GM18951 (cell line): Measurements from ENCODE around the gene ATAD5.
"Not testable (repeated sequence)": the region's sequence is repeated elsewhere in the genome, so short reads cannot be mapped to it uniquely, and the experiment has no call there.

Source experiments
- POLR2A ChIP-seq: IDR thresholded peaks from 4 replicates; pipeline ENCODE4 v1.6.1; 2011; ENCODE audit warnings: mild to moderate bottlenecking; ENCODE audit not compliant: insufficient read length, insufficient read depth; ENCODE audit errors: extremely low read depth
- in situ Hi-C: fragments of 300-500 bp; cut with MboI; formaldehyde crosslinking; loops from one replicate; pipeline ENCODE4 v1.12.0; 2022; ENCODE audit warnings: low sequenced_read_pairs, mixed read lengths, inconsistent platforms; ENCODE audit not compliant: unreplicated experiment

The ATAD5 gene

DNA sequence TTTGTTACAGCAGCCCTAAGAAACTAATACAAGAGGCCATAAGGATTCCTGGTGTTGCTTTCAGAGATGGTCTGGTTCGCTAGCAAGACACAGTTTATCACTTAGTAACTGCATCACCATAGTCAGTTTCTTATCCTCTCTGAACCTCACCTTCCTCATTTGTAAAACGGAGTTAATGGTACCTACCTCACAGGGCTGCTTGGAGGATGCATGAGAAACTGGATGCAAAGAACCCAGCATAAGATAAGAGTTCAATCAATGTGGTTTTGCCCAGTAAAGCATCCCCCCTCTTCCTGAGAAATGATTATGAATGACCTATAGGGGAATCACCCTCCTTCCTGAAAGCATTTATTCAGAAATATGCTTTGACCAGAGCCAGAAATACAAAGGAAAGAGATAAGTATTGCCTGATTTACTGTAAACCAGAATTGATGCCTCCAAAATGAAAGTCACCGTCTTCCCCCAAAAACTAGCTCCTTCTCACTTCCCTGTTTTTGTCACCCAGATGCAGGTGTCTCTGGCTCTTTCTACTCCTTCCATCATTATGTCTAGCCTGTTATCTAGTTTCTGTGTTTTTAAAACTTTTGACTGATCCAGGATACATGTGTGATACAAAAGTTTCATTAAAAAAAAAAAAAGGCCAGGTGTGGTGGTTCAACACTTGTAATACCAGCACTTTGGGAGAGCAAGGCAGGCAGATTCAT is 77.1 kb downstream of the ATAD5 start:
- in situ Hi-C loops, result no loop called here
- no peak for TF ChIP-seq POLR2A

DNA sequence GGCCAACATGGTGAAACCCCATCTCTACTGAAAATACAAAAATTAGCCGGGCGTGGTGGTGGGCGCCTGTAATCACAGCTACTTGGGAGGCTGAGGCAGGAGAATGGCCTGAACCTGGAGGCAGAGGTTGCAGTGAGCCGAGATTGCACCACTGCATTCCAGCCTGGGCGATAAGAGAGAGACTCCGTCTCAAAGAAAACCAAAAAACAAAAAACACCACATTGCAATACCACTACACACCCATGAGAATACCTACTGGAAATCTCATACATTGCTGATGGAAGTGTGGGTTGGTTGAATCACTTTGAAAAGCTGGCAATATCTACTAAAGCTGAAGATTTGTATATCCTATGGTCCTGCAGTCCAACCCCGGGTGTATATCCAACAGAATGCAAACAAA is 78.4 kb downstream of the ATAD5 start:
- in situ Hi-C loops, result not testable (repeated sequence)

DNA sequence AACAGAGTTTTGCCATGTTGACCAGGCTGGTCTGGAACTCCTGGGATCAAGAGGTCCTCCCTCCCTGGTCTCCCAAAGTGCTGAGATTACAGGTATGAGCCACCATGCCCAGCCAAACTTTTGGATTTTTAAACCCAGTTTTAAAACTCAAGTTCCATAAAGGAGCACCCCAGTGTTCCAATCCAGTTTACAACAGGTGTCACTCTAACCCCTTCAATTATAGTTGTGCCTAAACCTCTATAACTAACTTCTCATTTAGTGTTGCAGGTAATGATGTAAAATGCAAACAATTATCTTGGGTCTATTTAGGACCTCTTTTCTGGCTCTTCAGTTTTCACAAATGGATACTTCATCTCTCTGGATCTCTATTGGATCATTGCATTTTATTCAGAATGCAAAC is 82.2 kb downstream of the ATAD5 start:
- no peak for TF ChIP-seq POLR2A
- in situ Hi-C loops, result no loop called here

DNA sequence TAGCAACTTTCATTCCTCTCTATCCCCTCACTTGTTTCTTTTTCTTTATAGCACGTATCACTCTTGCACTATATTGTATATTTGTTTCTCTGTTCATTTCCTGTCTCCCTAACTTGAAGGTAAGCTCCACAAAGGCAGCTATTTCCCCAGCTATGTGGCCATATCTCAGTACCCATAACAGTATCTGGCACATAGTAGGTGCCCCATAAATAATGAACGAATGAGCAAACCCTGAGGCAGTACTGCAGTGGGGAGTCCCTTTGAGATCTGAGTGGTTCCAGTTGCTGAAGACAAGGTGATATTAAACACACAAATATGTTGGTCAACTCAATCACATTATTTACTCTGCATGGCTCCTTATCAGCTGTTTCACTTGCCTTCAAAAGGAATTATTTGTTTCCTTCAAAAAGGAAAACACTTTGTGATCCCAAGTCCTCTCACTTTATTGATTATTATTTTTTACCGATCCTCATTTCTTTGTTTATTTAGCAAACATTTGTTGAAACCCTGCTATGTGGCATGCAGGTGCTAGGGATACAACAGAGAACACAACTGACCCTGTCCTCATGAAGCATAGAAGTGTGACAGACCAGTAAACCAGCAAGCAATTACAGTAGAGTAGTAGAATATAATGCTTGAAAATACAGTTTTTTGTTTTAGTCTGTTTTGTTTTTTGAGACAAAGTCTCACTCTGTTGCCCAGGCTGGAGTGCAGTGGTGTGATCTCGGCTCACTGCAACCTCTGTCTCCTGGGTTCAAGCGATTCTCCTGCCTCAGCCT is 84.3 kb downstream of the ATAD5 start:
- no peak for TF ChIP-seq POLR2A

DNA sequence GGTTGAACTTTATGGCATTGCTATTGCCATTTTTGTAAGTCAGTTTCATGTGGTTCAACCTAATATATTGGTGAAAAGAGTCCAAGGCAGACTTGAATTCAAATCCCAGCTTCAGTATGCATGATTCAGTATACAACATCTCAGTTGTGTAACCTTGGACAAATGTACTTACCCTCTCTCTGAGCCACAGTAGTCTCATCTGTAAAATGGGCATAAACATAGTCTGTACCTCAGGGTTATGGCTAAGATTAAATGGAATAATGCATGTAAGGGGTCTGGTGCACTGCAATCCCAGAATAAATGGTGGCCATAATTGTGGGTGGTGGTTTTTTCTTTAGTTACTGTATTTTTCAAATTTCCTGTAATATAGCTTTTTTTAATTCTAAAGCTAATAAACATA is 85.3 kb downstream of the ATAD5 start:
- in situ Hi-C loops, result no loop called here
- no peak for TF ChIP-seq POLR2A

More for the DNA sequence above, 84.3 kb downstream of the ATAD5 start:
- in situ Hi-C loops, result no loop called here

DNA sequence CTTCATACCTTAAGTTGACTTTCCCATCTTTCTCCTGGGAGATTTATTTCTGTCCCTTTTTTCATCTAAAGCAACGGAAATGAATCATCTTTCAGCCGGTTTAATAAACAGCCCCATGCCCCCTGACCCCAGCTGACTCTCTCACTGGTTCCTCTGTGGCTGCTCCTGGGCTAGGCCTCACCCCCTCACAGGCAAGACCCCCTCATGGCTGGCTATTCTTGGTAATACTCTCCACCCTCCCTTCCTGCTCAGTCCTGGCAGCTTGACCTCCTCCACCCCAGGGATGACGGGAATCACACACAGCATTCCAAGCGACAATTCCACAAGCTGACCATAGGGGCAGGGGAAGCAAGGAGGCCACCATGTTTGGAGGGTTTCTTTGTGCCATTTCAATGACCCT is 88.5 kb downstream of the ATAD5 start:
- TF ChIP-seq POLR2A, result no peak
- in situ Hi-C loops, result no loop called here

DNA sequence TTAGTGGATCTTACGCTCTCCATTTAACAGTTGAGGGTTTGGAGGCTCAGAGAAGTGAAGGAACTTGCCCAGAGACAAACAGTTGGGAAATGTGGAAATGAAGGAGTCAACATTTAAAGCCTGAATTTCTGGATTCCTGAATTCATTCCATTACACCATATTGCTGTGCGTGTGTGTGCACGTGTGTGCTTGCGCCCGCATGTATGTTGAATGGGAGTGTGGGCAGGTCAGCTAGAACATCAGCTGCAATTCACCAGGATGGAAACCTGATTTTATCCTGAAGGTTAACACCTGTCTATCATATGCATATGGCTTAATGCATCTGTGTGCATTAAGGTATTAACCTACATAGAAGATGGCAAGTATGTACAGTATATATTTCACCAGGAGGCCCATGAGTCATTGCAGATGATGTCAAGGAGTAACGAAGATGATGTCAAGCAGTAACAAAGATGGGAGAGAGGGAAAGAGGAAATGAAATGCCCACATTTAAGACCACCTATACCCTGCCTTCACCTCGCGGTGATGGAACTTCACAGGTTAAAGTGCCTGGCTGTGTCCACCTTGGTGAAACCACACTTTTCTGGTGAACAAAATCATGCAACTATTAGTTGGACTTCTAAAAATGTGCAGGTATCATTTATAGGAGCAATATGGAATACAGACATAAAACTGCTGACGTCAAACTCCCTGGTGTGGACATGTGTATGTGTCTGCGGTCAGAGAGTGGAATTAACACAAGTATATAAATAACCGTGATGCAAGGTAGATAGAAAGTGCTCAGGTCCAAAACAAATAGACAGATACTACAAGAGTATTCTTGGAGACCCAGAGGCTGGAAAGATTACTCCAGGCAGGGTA is 89.1 kb downstream of the ATAD5 start:
- no peak for TF ChIP-seq POLR2A
- in situ Hi-C loops, result no loop called here

DNA sequence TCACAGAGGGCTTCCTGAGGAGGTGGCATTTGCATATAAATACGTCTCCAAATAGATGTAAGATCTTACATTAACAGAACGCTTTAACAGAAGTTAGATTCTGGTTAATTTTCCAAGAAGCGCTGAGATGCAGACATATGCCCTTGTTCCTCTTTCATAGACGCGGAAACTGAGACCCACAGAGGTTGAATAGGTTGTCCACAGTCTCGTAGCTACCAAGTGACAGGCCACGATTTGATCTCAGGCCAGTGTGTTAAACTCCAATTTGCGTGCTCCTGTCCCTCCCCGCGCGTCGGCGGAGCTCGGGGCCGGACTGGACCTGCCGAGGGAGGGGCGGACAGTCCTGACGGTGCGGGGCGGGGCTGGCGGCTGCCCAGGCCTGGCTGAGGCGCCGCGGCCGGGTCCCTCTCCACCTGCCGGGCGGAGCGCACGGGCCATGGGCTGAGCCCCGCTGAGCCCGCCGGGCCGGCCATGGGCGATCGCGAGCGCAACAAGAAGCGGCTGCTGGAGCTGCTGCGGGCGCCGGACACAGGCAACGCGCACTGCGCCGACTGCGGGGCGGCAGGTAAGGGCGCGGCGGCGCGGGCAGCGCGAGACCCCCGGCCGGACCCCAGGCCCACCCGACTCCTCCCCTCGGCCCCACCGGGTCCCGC is 89.9 kb downstream of the ATAD5 start, which contains the start of gene ADAP2:
Gene ADAP2, plus strand, starts transcription at position 402 of the 653 bp plus-strand sequence. Its CDS starts 70 bp downstream, at position 472.
- no peak for TF ChIP-seq POLR2A
- in situ Hi-C loops, result no loop called here

DNA sequence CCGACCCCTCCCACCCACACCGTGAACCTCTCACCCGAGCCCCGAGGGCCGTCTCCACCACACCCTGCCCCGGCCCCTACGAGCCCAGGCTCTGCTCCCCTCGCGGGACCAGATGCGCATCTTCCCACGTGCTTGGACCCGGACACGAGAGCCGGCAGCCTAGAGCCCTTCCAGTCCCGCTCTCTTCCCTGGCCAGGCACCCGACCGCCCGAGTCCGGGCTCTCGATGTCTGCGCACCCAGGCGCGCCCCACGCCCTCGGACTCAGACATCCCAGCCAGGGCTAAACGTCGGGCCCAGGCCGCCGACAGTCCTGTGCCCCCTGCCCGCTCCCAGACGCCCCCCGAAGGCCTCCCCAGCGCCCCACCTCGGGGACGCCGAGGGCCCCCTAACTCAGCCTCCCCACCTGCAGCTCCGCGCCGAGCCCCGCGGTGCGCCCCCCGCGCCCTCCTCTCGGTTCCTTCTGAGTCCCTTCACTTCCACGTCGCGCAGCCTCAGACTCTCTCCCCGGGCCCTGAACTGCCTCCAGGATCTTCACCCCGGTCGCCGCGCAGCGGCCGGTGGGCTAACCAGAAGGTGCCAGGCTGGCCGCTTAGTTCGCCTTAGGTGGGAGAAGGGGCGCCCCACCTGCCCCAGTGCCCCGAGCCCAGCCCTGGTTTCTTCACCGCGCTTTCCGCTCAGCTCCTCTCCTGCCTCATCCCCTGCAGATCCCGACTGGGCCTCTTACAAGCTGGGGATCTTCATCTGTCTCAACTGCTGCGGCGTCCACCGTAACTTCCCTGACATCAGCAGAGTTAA is 90.7 kb downstream of the ATAD5 start:
- TF ChIP-seq POLR2A, result no peak
- in situ Hi-C loops, result no loop called here

DNA sequence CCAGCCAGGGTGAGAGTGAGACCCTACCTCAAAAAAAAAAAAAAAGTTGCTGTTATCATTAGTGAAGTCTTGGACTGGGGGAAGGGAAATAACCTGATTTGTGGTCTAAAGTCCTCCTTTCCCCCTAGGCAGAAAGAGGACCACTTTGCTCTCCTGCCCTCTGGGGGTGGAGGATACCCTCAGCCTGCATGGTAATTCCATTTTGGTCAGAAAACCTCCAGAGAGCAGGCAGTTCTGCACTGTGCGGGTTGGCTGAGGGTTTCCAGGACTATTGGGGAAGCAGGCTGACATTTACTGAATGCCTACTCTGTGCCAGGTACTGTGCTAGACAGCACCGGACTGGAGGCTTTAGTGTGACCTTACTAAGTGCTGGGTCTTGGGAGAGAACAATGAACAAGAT is 92.6 kb downstream of the ATAD5 start:
- in situ Hi-C loops, result no loop called here
- TF ChIP-seq POLR2A, result no peak

DNA sequence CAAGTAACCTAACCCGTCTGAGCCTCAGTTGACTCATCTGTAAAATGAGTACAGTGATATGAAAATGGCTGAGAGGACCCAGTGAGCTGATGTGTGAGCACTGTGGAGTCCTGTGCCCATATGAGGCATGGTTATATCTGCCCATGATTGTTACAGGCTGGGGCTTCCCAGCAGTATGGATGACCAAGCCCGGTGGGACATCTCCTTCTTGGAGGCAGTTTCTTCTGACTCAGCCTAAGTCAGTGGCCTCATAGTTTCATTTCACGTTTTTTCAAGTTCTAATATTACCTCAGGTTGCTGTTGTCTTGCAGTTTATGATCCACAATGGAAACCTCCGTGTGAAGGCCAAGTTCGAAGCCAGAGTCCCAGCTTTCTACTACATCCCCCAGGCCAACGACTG is 94.8 kb downstream of the ATAD5 start:
- in situ Hi-C loops, result no loop called here
- no peak for TF ChIP-seq POLR2A

DNA sequence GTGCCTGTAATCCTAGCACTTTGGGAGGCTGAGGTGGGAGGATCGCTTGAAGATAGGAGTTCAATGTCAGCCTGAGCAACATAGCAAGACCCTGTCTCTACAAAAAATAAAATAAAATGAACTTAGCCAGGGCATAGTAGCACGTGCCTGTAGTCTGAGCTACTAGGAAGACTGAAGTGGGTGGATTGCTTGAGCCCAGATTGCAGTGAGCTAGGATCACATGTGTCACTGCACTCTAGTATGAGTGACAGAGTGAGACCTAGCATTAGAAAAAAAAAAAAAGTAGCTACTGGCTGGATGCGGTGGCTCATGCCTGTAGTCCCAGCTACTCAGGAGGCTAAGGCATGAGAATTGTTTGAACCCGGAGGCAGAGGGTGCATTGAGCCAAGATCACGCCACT is 96.0 kb downstream of the ATAD5 start:
- in situ Hi-C loops, result no loop called here
- TF ChIP-seq POLR2A, result no peak

DNA sequence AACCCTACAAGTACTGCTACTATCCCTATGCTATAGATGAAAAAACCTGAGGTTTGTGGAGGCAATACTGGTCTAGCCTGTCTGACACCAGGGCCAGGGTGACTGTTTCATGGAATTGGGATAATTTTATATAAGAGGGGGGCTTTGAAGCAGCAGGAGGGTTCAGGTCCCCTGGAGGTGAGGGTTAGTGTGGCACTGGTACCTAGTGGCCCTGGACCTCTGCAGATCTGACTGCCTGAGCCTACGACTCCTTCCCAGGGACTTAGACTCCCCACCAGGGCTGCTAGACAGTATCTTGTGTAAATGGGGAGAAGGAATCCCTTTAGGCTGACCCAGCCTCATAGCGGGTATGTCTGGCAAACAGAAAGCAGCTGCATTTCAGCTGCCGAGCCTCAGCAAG is 96.8 kb downstream of the ATAD5 start:
- no peak for TF ChIP-seq POLR2A
- in situ Hi-C loops, result no loop called here
